ENCODE measurements around the gene ZNF197. TPM values are rescaled to one million over a fixed set of nuclear protein-coding genes. Genes with fewer than 3 reads are reported as not detected.
"Not testable (repeated sequence)": the region's sequence is repeated elsewhere in the genome, so short reads cannot be mapped to it uniquely, and the experiment has no call there.

Gene ZNF197
- polyA plus RNA-seq, 5 donors, result 23.5 to 40.2 (median 35.6) TPM

- DNase-seq, result no peak
These were observed 34.2 kb downstream of the ZNF197 start for GRCh38 chr3:44659015-44659414.

- no peak for DNase-seq
These were observed 34.6 kb downstream of the ZNF197 start for GRCh38 chr3:44659434-44659833.

- DNase-seq, result no peak
These were observed 36.4 kb downstream of the ZNF197 start for GRCh38 chr3:44661189-44661588.

GRCh38 chr3:44665173-44665572 lies 40.3 kb downstream of the ZNF197 start:
- no peak for DNase-seq

GRCh38 chr3:44666346-44666745 lies 41.5 kb downstream of the ZNF197 start:
- DNase-seq, result no peak

DNA sequence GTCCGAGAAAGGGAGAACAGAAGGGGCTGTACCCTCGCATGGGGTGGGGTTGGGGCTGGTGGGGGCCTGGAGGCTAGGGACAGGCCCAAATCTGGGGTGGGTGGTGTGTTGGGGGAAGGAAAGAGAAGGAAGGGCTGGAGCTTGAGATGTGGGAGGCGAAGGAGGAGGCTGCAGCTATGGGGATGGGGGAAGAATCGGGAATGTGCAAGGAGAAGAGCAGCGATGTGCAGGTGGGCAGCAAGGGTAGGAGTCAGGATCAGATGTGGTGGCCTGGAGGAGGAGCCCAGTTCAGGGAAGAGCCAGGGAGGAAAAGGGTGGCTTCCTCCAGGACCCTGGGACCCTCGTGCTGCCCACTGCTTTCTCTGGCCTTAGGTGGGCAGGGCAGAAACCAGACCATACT lies 44.9 kb downstream of the ZNF197 start:
- no peak for DNase-seq

DNA sequence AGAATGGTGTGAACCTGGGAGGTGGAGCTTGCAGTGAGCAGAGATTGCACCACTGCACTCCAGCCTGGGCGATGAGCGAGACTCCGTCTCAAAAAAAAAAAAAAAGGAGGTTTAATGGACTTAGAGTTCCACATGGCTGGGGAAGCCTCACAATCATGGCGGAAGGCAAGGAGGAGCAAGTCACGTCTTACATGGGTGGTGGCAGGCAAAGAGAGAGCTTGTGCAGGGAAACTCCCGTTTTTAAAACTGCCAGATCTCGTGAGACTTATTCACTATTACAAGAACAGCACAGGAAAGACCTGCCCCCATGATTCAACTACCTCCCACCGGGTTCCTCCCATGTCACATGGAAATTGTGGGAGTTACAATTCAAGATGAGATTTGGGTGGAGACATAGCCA lies 48.6 kb downstream of the ZNF197 start:
- not testable (repeated sequence) for DNase-seq

- no peak for DNase-seq
These were observed 49.4 kb downstream of the ZNF197 start for GRCh38 chr3:44674211-44674610.

- no peak for DNase-seq
These were observed 53.8 kb downstream of the ZNF197 start for GRCh38 chr3:44678480-44679116.

GRCh38 chr3:44680921-44681455 lies 56.2 kb downstream of the ZNF197 start:
- no peak for DNase-seq

DNA sequence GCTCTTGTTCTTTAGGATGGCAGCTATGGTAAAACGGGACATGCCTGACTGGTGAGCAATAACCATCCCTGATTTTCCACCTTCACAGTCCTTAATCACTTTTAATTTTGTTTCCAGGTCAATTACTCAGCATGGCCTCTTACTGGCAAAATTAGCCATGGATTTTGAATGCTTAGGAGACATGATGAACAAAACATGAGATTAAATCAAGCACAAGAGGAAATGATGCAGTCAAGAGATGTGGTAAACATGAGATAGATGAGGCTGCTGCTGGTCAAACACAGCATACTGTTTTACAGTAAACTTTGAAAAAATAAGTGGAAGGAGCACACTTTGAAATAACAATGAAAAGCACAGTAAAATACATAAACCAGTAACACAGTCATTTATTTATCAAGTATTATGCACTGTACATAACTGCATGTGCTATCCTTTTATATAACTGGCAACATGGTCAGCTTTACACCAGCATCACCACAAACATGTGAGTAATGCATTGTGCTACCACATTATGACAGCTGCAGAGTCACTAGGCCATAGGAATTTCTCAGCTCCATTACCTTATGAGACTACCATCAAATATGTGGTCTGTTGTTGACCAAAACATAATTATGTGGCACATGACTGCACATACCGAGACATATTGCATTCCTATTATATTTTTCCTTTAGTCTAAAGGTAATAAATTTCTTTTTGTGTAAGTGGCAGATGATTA lies 57.5 kb downstream of the ZNF197 start:
- DNase-seq, result no peak

DNA sequence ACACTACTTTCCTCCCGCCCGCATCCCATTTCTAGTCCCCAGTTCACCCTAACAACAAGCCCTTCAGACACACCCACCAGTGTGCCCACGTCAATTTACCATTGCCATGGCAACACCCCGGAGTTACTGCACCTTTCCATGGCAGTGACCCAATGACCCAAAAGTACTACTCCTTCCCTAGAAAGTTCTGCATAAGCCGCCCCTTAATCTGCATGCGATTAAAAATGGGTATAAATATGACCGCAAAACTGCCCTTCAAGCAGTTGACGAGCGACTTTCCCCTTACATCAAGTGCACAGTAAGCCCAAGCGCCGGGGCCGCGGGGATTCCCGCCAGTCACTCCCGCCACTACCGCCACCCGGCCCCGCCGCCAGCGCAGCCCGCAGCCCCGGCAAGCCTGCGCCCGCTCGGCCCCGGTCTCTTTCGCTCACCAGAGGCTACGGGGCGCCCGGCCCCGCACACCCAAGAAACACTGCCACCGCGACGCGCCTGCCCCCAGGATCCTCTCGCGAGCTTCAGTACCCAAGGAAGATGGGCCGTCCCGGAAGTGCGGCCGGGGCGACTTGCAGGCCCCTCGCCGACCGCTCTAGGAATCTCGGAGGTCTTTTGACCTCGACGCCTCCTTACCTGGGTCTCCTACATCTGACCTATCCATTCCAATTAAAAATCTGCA lies 60.4 kb downstream of the ZNF197 start:
- DNase-seq, result peak; percentile 64 to 69

DNA sequence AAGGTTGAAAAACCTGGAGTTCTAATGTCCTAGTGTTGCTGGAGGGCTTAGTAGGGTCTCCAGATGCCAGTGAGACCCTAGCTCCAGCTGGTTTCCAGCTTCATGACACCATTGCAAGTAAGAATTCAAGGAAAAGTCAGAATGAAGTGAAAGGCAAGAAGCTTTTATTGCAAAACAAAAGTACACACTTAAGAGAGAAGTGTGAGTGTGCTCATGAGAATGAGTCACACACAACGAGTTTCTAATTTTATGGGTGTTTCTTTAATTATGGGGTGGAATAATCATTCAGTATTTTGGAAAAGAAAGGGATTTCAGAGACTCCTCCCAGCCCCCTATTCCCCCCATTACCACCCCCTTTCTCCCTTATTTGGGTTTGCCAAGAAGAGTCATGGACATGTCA lies 63.1 kb downstream of the ZNF197 start:
- DNase-seq, result no peak

Other genes starting within 250 kb of the ZNF197 start
- 10 to 100 TPM; 19.5 to 33.5 (median 26.5) TPM for gene ZNF445, start 147.4 kb upstream of the ZNF197 start, polyA plus RNA-seq (ENCODE audit: insufficient read depth in 1 of 5, insufficient read length in 5 of 5, low replicate concordance in 1 of 5)
- 10 to 100 TPM; 14.9 to 19.4 (median 18.9) TPM for gene ZKSCAN7, start 69.8 kb upstream of the ZNF197 start, polyA plus RNA-seq (ENCODE audit: insufficient read depth in 1 of 5, insufficient read length in 5 of 5, low replicate concordance in 1 of 5)
- 10 to 100 TPM in 4 of 5 donors, 1 to 10 TPM in 1; 9.5 to 27.0 (median 24.3) TPM for gene ZNF660, start 40.1 kb upstream of the ZNF197 start, polyA plus RNA-seq (ENCODE audit: insufficient read depth in 1 of 5, insufficient read length in 5 of 5, low replicate concordance in 1 of 5)
- gene ZNF35, start 23.7 kb downstream of the ZNF197 start, polyA plus RNA-seq (ENCODE audit: insufficient read depth in 1 of 5, insufficient read length in 5 of 5, low replicate concordance in 1 of 5), result 10 to 100 TPM in 4 of 5 donors, 1 to 10 TPM in 1; 7.5 to 12.1 (median 11.2) TPM
- 10 to 100 TPM in 4 of 5 donors, 1 to 10 TPM in 1; 9.1 to 15.0 (median 12.6) TPM for gene ZNF502, start 87.6 kb downstream of the ZNF197 start, polyA plus RNA-seq (ENCODE audit: insufficient read depth in 1 of 5, insufficient read length in 5 of 5, low replicate concordance in 1 of 5)
- gene ZNF501, start 104.6 kb downstream of the ZNF197 start, polyA plus RNA-seq (ENCODE audit: insufficient read depth in 1 of 5, insufficient read length in 5 of 5, low replicate concordance in 1 of 5), result 10 to 100 TPM in 2 of 5 donors, 1 to 10 TPM in 3; 7.0 to 15.2 (median 9.9) TPM
- gene KIAA1143, start 136.6 kb downstream of the ZNF197 start, polyA plus RNA-seq (ENCODE audit: insufficient read depth in 1 of 5, insufficient read length in 5 of 5, low replicate concordance in 1 of 5), result 10 to 100 TPM; 36.2 to 67.3 (median 61.7) TPM
- gene KIF15, start 136.8 kb downstream of the ZNF197 start, polyA plus RNA-seq (ENCODE audit: insufficient read depth in 1 of 5, insufficient read length in 5 of 5, low replicate concordance in 1 of 5), result 10 to 100 TPM; 15.2 to 43.9 (median 24.7) TPM
- gene TMEM42, start 236.9 kb downstream of the ZNF197 start, polyA plus RNA-seq (ENCODE audit: insufficient read depth in 1 of 5, insufficient read length in 5 of 5, low replicate concordance in 1 of 5), result 10 to 100 TPM; 19.9 to 25.2 (median 22.8) TPM
- under 1 TPM in 4 of 5 donors, not detected in 1; 0.03 to 0.09 (median 0.05) TPM for gene TGM4, start 249.6 kb downstream of the ZNF197 start, polyA plus RNA-seq (ENCODE audit: insufficient read depth in 1 of 5, insufficient read length in 5 of 5, low replicate concordance in 1 of 5)

All from right lung (tissue), 5 donors.